DND-41 (cell line): ENCODE results near the gene POLN.

Source experiments
- ATAC-seq: fragments of 200-7000 bp; cut with Tn5 transposase; 3 replicates; pipeline ENCODE4 v1.9.1; 2021; ENCODE audit warnings: low read depth; ENCODE audit not compliant: insufficient read depth
- DNase-seq: peaks from one replicate; pipeline ENCODE4 v3.0.0-alpha.2; 2020
- H2AFZ ChIP-seq: 2 replicates; pipeline ENCODE4 v1.6.0; 2012; ENCODE audit warnings: low read depth, low read length
- H3K27ac ChIP-seq: 2 replicates; pipeline ENCODE4 v1.5.1; 2012; ENCODE audit warnings: low read length, inconsistent platforms
- H3K27me3 ChIP-seq: fragments of 200-600 bp; sonication (generic); 2 replicates; pipeline ENCODE4 v1.6.0; 2012; ENCODE audit warnings: low read length, mild to moderate bottlenecking, inconsistent platforms; ENCODE audit not compliant: insufficient read depth, poor library complexity
- H3K36me3 ChIP-seq: 2 replicates; pipeline ENCODE4 v1.5.1; 2012; ENCODE audit warnings: low read length, inconsistent platforms; ENCODE audit not compliant: insufficient read depth
- H3K4me1 ChIP-seq: 2 replicates; pipeline ENCODE4 v1.5.1; 2012; ENCODE audit warnings: mild to moderate bottlenecking, low read length; ENCODE audit not compliant: insufficient read depth
- H3K4me2 ChIP-seq: 2 replicates; pipeline ENCODE4 v1.6.0; 2012; ENCODE audit warnings: mild to moderate bottlenecking, moderate library complexity, low read length, inconsistent platforms; ENCODE audit not compliant: insufficient read depth
- H3K4me3 ChIP-seq, 2 experiments: fragments of 200-600 bp in 1 of 2; shearing (Covaris generic) in 1 of 2; 2 replicates each; pipeline ENCODE4 v1.5.1; 2012 to 2016; ENCODE audit warnings: inconsistent platforms in 2 of 2, low read length in 2 of 2, mild to moderate bottlenecking in 2 of 2, low read depth in 1 of 2, moderate library complexity in 1 of 2
- H3K79me2 ChIP-seq: 2 replicates; pipeline ENCODE4 v1.6.0; 2012; ENCODE audit warnings: low read length, inconsistent platforms; ENCODE audit not compliant: insufficient read depth
- H3K9ac ChIP-seq: 2 replicates; pipeline ENCODE4 v1.6.0; 2012; ENCODE audit warnings: low read depth, mild to moderate bottlenecking, inconsistent platforms, low read length, moderate library complexity
- H3K9me3 ChIP-seq: 2 replicates; pipeline ENCODE4 v1.5.1; 2012; ENCODE audit warnings: low read length, moderate library complexity, mild to moderate bottlenecking, inconsistent platforms; ENCODE audit not compliant: insufficient read depth, severe bottlenecking
- H4K20me1 ChIP-seq: 2 replicates; pipeline ENCODE4 v1.6.0; 2012; ENCODE audit warnings: low read length; ENCODE audit not compliant: insufficient read depth
- CTCF ChIP-seq: IDR thresholded peaks from 2 replicates; pipeline ENCODE4 v1.5.1; 2012; ENCODE audit warnings: borderline replicate concordance, low read length, moderate library complexity, mild to moderate bottlenecking; ENCODE audit not compliant: poor library complexity, severe bottlenecking; ENCODE audit errors: extremely low read depth
- EZH2 ChIP-seq: IDR thresholded peaks from 3 replicates; pipeline ENCODE4 v1.6.1; 2012; ENCODE audit warnings: borderline replicate concordance, low read depth, mild to moderate bottlenecking, moderate library complexity, low read length, inconsistent platforms; ENCODE audit not compliant: severe bottlenecking

The POLN gene

GRCh38 chr4:2249526-2250356, 7.8 kb upstream of the POLN start:
- no peaks in the 10 kb centered on the region for H3K4me1 ChIP-seq
- no peak overlapping the region for H3K4me3 ChIP-seq
- H2AFZ ChIP-seq = no peak overlapping the region
- no peaks in the 10 kb centered on the region for H3K79me2 ChIP-seq
- ATAC-seq (no peak), DNase-seq (peak; percentile 3)
- H3K4me2 ChIP-seq = no peak overlapping the region
- no peak overlapping the region for H3K9ac ChIP-seq
- no peaks in the 10 kb centered on the region for H3K9me3 ChIP-seq
- peaks cover 47% of the 10 kb centered on the region for H3K36me3 ChIP-seq
- H3K27ac ChIP-seq = no peak overlapping the region
- peaks cover 25% of the 10 kb centered on the region for H4K20me1 ChIP-seq
- TF ChIP-seq EZH2 = no peak
- TF ChIP-seq CTCF = no peak
- no peaks in the 10 kb centered on the region for H3K27me3 ChIP-seq

- no peaks in the 10 kb centered on the region for H3K9me3 ChIP-seq
- H3K9ac ChIP-seq = no peak overlapping the region
- TF ChIP-seq CTCF = no peak
- TF ChIP-seq EZH2 = no peak
- no peak for ATAC-seq
- peaks cover 22% of the 10 kb centered on the region for H4K20me1 ChIP-seq
- H2AFZ ChIP-seq = no peak overlapping the region
- H3K4me3 ChIP-seq = no peak overlapping the region
- H3K27ac ChIP-seq = no peak overlapping the region
- H3K4me1 ChIP-seq = no peaks in the 10 kb centered on the region
- H3K36me3 ChIP-seq = peaks cover 43% of the 10 kb centered on the region
- H3K79me2 ChIP-seq = no peaks in the 10 kb centered on the region
- no peaks in the 10 kb centered on the region for H3K27me3 ChIP-seq
- no peak overlapping the region for H3K4me2 ChIP-seq
- peak; percentile 4 for DNase-seq
These were observed 6.9 kb upstream of the POLN start for GRCh38 chr4:2248821-2249261.

GRCh38 chr4:2248044-2248780, 6.3 kb upstream of the POLN start:
- no peak overlapping the region for H3K4me2 ChIP-seq
- peaks cover 37% of the 10 kb centered on the region for H3K36me3 ChIP-seq
- H3K79me2 ChIP-seq = no peaks in the 10 kb centered on the region
- H3K4me1 ChIP-seq = no peaks in the 10 kb centered on the region
- TF ChIP-seq CTCF = no peak
- no peak for TF ChIP-seq EZH2
- H3K27ac ChIP-seq = no peak overlapping the region
- no peaks in the 10 kb centered on the region for H3K27me3 ChIP-seq
- H3K9ac ChIP-seq = no peak overlapping the region
- H2AFZ ChIP-seq = no peak overlapping the region
- peaks cover 16% of the 10 kb centered on the region for H4K20me1 ChIP-seq
- H3K4me3 ChIP-seq = no peak overlapping the region
- ATAC-seq = no peak
- peak; percentile 3 for DNase-seq
- no peaks in the 10 kb centered on the region for H3K9me3 ChIP-seq
